NT2/D1 (cell line): ENCODE measurements around the gene RUNX2.

ENCODE experiments used
- SUZ12 ChIP-seq: IDR thresholded peaks from 2 replicates; pipeline ENCODE4 v1.6.1; 2011; ENCODE audit not compliant: insufficient read length, insufficient read depth; ENCODE audit errors: extremely low read depth
- YY1 ChIP-seq: IDR thresholded peaks from 2 replicates; pipeline ENCODE4 v1.6.1; 2011; ENCODE audit not compliant: insufficient read length, insufficient read depth
- ZNF274 ChIP-seq: IDR thresholded peaks from 2 replicates; pipeline ENCODE4 v1.6.1; 2011; ENCODE audit warnings: mild to moderate bottlenecking, low read depth, low read length

DNA sequence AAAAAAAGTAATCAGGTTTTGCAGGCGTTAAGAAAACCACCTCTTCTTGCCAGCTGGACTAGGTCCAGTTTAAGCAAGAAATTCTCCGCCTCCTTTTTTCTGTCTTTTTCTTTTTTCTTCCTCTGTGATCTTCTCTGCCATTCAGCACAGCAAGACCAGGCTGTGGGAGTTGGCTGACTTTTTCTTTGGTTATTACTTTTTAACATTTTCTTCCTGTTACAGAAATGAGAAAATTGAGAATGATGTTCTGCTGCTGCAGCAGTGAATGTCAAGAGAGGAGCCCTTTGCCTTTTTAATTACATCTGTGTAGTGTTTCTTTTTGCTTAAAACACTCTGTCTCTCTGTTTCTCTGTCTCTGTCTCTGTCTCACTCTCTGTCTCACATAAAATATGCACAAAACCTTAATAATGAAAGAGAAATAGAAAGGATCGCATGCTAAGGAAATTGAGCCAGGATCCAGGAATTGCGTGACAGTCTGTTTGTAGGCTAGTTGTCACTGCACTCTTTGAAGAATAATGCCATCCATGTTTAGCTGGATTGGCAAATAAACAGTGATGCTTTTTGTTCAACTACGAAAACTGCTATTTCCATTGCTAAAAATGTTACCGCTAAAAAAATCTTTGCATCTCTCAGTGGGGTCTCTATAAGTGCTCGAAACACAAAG, 152.8 kb downstream of the RUNX2 start:
- TF ChIP-seq SUZ12: no peak
- TF ChIP-seq ZNF274: no peak
- no peak for TF ChIP-seq YY1
